22Rv1 (cell line): ENCODE results near the gene PSMA6.

Experiments used
- H3K27ac ChIP-seq: fragments of 450-650 bp; 2 replicates; pipeline ENCODE4 v1.5.1; 2017
- CTCF ChIP-seq: fragments of 450-650 bp; IDR thresholded peaks from 2 replicates; pipeline ENCODE4 v1.5.1; 2017; ENCODE audit warnings: mild to moderate bottlenecking
- ZFX ChIP-seq: fragments of 450-650 bp; IDR thresholded peaks from 2 replicates; pipeline ENCODE4 v1.6.1; 2017; ENCODE audit warnings: antibody characterized with exemption, borderline replicate concordance

Gene PSMA6

DNA sequence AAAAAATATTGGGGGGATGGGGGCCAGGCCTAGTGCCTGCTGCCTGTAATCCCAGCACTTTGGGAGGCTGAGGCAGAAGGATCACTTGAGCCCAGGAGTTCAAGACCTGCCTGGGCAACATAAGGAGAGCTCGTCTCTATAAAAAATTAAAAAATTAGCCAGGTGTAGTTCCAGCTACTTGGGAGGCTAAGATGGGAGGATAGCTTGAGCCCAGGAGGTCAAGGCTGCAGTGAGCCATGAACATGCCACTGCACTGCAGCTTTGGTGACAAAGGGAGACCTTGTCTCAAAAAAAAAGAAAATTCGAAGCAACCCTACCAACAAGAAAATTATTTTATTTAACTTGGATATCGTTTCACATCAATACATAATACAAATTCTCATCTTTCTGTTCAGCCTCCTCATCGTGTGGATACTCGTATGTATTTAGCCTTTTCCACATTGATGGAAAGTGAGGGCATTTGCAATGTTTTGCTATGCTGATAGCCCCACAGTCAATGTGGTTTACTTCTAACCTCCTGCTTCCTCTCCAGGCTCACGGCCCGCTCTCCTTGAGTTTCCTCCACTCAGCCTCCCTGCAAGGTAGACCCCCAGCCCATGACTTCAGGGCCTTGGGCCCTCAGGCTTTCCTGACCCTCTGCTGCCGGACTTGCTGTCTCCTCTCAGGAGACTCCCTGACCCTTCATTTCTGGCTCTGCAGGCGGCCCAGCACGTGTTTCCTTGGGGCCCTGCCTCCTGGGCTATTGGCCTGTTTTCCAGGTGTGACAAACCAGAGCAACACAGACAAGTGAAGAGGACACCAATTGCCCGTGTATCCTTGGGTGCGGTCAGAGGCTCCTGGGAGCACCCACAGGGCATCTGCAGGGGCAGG, 57.5 kb downstream of the PSMA6 start:
- TF ChIP-seq CTCF (no peak), ZFX (no peak)
- no peak overlapping the region for H3K27ac ChIP-seq

- peak overlapping the region; percentile 84 for H3K27ac ChIP-seq
- TF ChIP-seq CTCF (no peak), ZFX (no peak)
Measured at GRCh38 chr14:35351497-35351896, 59.3 kb downstream of the PSMA6 start.

- no peak for TF ChIP-seq ZFX
- no peak for TF ChIP-seq CTCF
- H3K27ac ChIP-seq, result peak overlapping the region; percentile 84
Measured at GRCh38 chr14:35351897-35352273, 59.7 kb downstream of the PSMA6 start.

DNA sequence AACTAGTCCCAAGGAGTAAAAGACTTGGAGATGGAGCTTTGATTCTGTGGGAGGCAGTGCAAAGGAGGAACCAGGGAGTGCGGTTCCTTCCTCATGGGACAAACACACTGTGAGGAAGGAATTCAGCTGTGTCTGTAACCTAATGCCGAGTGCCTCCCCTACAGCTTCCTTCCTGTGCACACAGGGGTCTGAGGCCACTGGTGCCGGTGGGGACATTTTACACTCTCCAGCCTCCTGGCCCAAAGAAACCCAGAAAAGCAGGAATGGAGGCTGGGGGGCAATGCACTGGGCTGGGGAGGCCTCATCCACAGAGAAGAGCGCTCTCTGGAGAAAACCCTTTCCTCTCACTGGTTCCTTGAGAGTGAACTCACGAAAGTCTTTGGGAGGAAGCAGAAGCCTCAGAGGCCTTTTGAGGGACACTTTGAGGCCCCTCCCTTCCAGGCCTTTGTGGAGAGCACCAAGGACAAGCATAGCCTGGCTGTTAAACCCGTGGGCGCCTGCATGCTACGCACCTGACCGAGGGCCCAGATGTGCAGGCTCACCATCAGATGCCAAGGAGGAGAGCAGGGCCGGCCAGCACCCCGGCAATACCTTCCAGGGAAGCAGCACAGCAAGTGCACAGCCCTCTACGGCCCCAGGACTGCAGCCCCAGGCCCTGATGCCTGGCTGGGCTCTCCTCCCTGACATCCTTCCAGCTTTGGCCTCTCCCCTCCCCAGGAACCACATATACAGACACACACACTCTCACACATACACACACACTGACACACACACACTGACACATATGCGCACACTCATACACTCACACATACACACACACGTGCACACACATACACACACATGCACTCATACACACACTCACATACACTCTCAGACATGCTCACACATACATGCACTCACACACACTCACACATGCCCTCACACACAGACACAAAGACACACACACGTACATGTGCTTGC, 60.4 kb downstream of the PSMA6 start:
- TF ChIP-seq ZFX (no peak), CTCF (no peak)
- H3K27ac ChIP-seq, result peak overlapping the region; percentile 84

DNA sequence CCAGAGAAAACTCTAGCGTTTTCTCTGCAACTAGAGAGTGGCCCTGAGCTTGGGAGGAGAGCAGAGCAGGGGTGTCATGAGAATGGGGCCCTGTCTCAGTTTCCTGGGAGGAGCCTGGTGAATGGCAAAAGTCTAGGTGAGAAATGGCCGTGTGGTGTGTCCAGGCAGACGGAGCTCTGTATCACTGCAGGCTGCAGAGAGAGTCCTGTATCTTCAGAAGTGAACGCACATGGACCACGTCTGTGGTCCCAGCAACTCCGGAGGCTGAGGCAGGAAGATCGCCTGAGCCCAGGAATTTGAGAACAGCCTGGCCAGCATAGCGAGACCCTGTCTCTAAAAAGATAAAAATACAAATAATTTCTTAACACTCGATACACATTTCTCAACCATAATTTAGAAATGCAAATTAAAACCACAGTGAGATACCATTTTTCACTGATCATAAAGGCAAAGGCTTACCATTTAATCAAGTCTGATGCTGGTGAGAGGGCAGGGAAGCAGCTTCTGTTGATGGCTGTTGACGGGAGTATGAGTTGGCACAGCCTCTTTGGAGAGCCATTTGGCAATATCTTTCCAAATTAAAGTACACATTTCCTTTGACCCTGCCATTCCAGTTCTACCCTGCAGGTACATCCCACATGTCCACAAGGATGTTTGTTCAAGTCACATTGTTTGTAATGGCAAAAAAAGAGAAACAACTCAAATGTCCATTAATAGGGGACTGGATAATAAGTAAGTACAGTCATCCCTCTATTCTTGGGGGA, 61.4 kb downstream of the PSMA6 start:
- TF ChIP-seq ZFX (no peak), CTCF (no peak)
- peak overlapping the region; percentile 84 for H3K27ac ChIP-seq

- H3K27ac ChIP-seq, result peak overlapping the region; percentile 84
Measured at GRCh38 chr14:35355235-35355634, 63.1 kb downstream of the PSMA6 start.
